Lung (tissue), 12 donors: ENCODE results near the gene SLC25A12. TPM values are rescaled to one million over a fixed set of nuclear protein-coding genes. Genes with fewer than 3 reads are reported as not detected.

ENCODE experiments used
- ATAC-seq: fragments of 200-7000 bp; cut with Tn5 transposase; one replicate; pipeline ENCODE4 v1.9.1; 2020; ENCODE audit warnings: moderate number of reproducible peaks; ENCODE audit not compliant: insufficient read depth, low FRiP score
- DNase-seq, 3 donors: peaks; one replicate each; pipeline ENCODE4 v3.0.0-alpha.2; 2013 to 2017
- H3K27ac ChIP-seq, 2 donors: one replicate each; pipeline ENCODE4 v1.5.1; 2013; ENCODE audit warnings: mild to moderate bottlenecking in 2 of 2, moderate library complexity in 2 of 2, control low read depth in 1 of 2, inconsistent platforms in 1 of 2, low read depth in 1 of 2, low read length in 1 of 2
- H3K27me3 ChIP-seq, 3 donors: one replicate each; pipeline ENCODE4 v1.5.1; 2013; ENCODE audit warnings: low read length in 2 of 3; ENCODE audit not compliant: control insufficient read depth in 3 of 3, insufficient read depth in 3 of 3
- H3K36me3 ChIP-seq, 4 donors: one replicate each; pipeline ENCODE4 v1.5.1; 2013; ENCODE audit warnings: low read length in 4 of 4, mild to moderate bottlenecking in 1 of 4, moderate library complexity in 1 of 4; ENCODE audit not compliant: control insufficient read depth in 4 of 4, insufficient read depth in 4 of 4
- H3K4me1 ChIP-seq, 5 donors: one replicate each; pipeline ENCODE4 v1.5.1; 2013; ENCODE audit warnings: low read length in 5 of 5, mild to moderate bottlenecking in 2 of 5, moderate library complexity in 1 of 5; ENCODE audit not compliant: control insufficient read depth in 5 of 5, insufficient read depth in 5 of 5
- H3K4me3 ChIP-seq: one replicate; pipeline ENCODE4 v1.5.1; 2013; ENCODE audit warnings: mild to moderate bottlenecking, control low read depth, moderate library complexity
- H3K9ac ChIP-seq, 2 donors: one replicate each; pipeline ENCODE4 v1.5.1; 2013; ENCODE audit warnings: low read length in 2 of 2, control low read depth in 1 of 2; ENCODE audit not compliant: insufficient read depth in 1 of 2
- H3K9me3 ChIP-seq, 4 donors: one replicate each; pipeline ENCODE4 v1.5.1; 2013; ENCODE audit warnings: low read length in 3 of 4, mild to moderate bottlenecking in 1 of 4, moderate library complexity in 1 of 4; ENCODE audit not compliant: control insufficient read depth in 4 of 4, insufficient read depth in 3 of 4
- CTCF ChIP-seq: IDR thresholded peaks from 2 replicates; pipeline ENCODE4 v1.5.1; 2012; ENCODE audit warnings: mild to moderate bottlenecking; ENCODE audit errors: control extremely low read depth, extremely low read depth
- WGBS, 2 donors: extraction: QIAGEN DNeasy Blood & Tissue Kit; methylation state at CpG; one replicate each; pipeline ENCODE4 v1.1.7; 2013; 5-methylcytosine and 5-hydroxymethylcytosine counted together
- polyA plus RNA-seq, 2 donors: library from polyadenylated mRNA; stranded (reverse); fragments of 200-250 nt; gene quantifications; one replicate each; pipeline ENCODE4 v1.2.1, GENCODE V29; 2013
- total RNA-seq, 2 donors: library from RNA; depleted of rRNA in 1 of 2; stranded (reverse); fragments of >200 nt in 1 of 2; gene quantifications; one replicate each; pipeline ENCODE4 v1.2.1, GENCODE V29; 2014 to 2021
- donor health status: control.
- donor health status: control.
- donor health status: Bipolar disorder and iron deficiency.
- donor health status: healthy.
- donor health status: DM: yes; HTN: yes; CAD: no.

Gene SLC25A12
- total and polyA plus RNA-seq, 4 donors: 6.9 to 22.4 (median 14.2) TPM

GRCh38 chr2:171798156-171798820, 95.8 kb downstream of the SLC25A12 start:
- no peaks in the 10 kb centered on the region for H3K27me3 ChIP-seq
- no peak overlapping the region for H3K4me3 ChIP-seq
- WGBS, 2 donors: 52 to 63% methylated on average over 6 of the region's 6 CpGs
- no peaks in the 10 kb centered on the region for H3K9me3 ChIP-seq
- no peak overlapping the region for H3K9ac ChIP-seq
- H3K36me3 ChIP-seq: peaks cover under 1 to 12% (median 6%) of the 10 kb centered on the region in 4 donors
- DNase-seq (no peak), ATAC-seq (no peak)
- H3K4me1 ChIP-seq: peaks cover 0 to 5% (median 0%) of the 10 kb centered on the region in 5 donors
- TF ChIP-seq CTCF: no peak
- H3K27ac ChIP-seq: no peak overlapping the region

GRCh38 chr2:171794918-171795317, 99.1 kb downstream of the SLC25A12 start:
- ATAC-seq: no peak
- Histone ChIP-seq H3K9ac (no peak overlapping the region), H3K36me3 (peaks cover 7 to 27% (median 11%) of the 10 kb centered on the region in 4 donors), H3K4me3 (no peak overlapping the region), H3K27me3 (no peaks in the 10 kb centered on the region), H3K4me1 (peaks cover 0 to 5% (median 0%) of the 10 kb centered on the region in 5 donors), H3K9me3 (no peaks in the 10 kb centered on the region), H3K27ac (no peak overlapping the region)
- TF ChIP-seq CTCF: no peak
- no peak for DNase-seq
- 51 to 61% methylated on average over 4 of the region's 4 CpGs for WGBS, 2 donors

GRCh38 chr2:171793691-171794678, 100.1 kb downstream of the SLC25A12 start:
- Histone ChIP-seq H3K27me3 (no peaks in the 10 kb centered on the region), H3K36me3 (peaks cover 2 to 21% (median 9%) of the 10 kb centered on the region in 4 donors), H3K27ac (no peak overlapping the region), H3K4me3 (no peak overlapping the region), H3K4me1 (peaks cover 0 to 5% (median 0%) of the 10 kb centered on the region in 5 donors), H3K9ac (no peak overlapping the region), H3K9me3 (no peaks in the 10 kb centered on the region)
- WGBS, 2 donors: 59 to 75% methylated on average over 6 of the region's 6 CpGs
- DNase-seq: peak in 1 of 3 donors; percentile 26
- no peak for TF ChIP-seq CTCF
- ATAC-seq: no peak
